ENCODE data around the gene LRFN5. TPM values are rescaled to one million over a fixed set of nuclear protein-coding genes. Genes with fewer than 3 reads are reported as not detected.
"Not testable (repeated sequence)": the region's sequence is repeated elsewhere in the genome, so short reads cannot be mapped to it uniquely, and the experiment has no call there.

The LRFN5 gene
- polyA plus RNA-seq (2012; ENCODE audit: insufficient read depth, insufficient read length, low read depth), result not detected

DNA sequence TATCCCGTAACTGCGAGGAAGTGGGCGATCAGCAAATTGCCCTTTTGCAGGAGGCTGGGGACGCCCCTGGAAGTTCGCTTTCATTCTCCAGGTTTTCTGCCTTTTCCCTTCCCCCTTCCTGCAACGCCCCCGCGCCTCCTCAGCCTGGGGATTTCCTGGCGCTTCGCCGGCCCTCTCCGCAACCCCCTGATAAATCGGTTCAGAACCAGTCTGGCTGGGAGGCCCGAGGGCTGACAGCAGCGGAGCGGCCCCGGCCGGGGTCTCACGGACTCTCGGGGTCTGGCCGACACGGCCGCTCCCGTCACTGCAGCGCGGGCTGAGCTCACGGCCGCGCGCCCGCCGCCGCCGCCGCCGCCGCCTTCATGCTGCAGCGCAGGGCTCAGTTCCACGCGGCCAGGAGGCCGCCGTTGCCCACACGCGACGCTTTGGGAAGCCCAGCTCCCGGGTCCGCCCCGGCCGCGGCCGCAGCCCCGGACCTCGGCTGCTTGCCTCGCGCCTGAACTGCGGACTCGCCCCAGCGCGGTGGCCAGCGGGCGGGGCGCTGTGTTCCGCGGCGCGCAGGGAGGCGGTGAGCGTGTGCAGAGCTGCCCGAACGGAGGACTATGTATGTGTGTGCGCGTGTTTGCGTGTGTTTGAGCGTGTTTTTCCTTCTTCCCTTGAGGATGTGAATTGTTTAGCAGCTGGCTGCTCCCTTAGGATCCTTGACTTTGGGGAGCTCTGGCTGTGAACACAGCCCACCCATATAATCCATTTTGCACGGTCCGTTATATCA is at the start of gene LRFN5:
Gene LRFN5, plus strand, starts transcription at position 345 of the 772 bp plus-strand sequence.
- Histone ChIP-seq H3K36me3 (no peaks in the 10 kb centered on the region), H3K4me1 (no peaks in the 10 kb centered on the region), H3K4me3 (ENCODE audit: low read depth, low read length) (peak within 1 kb of the TSS; percentile 12; the same call in 1 of the 2 replicates), H3K27me3 (peaks cover 61% of the 10 kb centered on the region), H3K9me3 (no peaks in the 10 kb centered on the region; the same call in 1 of the 2 replicates)
- peak; percentile 5 for DNase-seq
- TF ChIP-seq CTCF (IDR thresholded peaks at IDR 0.05; ENCODE audit: low read depth, low read length), result no peak

- Histone ChIP-seq H3K27me3 (no peaks in the 10 kb centered on the region), H3K4me3 (ENCODE audit: low read depth, low read length) (no peak overlapping the region), H3K9me3 (no peaks in the 10 kb centered on the region), H3K4me1 (no peaks in the 10 kb centered on the region), H3K36me3 (no peaks in the 10 kb centered on the region)
- no peak for DNase-seq
- TF ChIP-seq CTCF (IDR thresholded peaks at IDR 0.05; ENCODE audit: low read depth, low read length), result no peak
Observed at GRCh38 chr14:41558490-41558889, 48.2 kb upstream of the LRFN5 start.

- H3K36me3 ChIP-seq; H3K27me3 ChIP-seq; DNase-seq; H3K9me3 ChIP-seq; H3K4me1 ChIP-seq; H3K4me3 ChIP-seq (ENCODE audit: low read depth, low read length): not testable (repeated sequence)
Observed at GRCh38 chr14:41566864-41567263, 39.8 kb upstream of the LRFN5 start.

DNA sequence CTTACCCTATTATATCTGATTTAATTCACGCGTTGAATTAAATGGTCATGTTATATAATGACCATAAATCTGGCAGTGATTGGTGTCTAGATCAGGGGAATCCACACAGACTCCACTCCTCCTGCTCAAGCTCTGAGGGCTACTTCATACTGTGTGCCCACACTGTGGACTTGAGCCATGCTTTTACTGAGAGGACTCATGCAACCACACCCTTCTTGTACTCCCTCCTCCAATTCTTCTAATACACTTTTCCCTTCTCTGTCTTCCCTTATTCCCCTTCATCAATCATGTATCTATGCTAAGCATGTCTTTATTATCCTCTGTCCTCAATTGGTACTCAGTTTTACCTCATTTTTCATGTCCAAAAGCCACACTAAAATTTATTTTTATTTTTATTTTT is 37.7 kb upstream of the LRFN5 start:
- no peak for DNase-seq
- H3K36me3 ChIP-seq, result no peaks in the 10 kb centered on the region
- no peak for TF ChIP-seq CTCF (IDR thresholded peaks at IDR 0.05; ENCODE audit: low read depth, low read length)
- no peaks in the 10 kb centered on the region for H3K4me1 ChIP-seq
- H3K4me3 ChIP-seq (ENCODE audit: low read depth, low read length), result no peak overlapping the region
- no peaks in the 10 kb centered on the region for H3K9me3 ChIP-seq
- no peaks in the 10 kb centered on the region for H3K27me3 ChIP-seq

- Histone ChIP-seq H3K4me1 (no peaks in the 10 kb centered on the region), H3K4me3 (ENCODE audit: low read depth, low read length) (no peak overlapping the region), H3K9me3 (no peaks in the 10 kb centered on the region), H3K27me3 (no peaks in the 10 kb centered on the region), H3K36me3 (no peaks in the 10 kb centered on the region)
- DNase-seq, result no peak
- no peak for TF ChIP-seq CTCF (IDR thresholded peaks at IDR 0.05; ENCODE audit: low read depth, low read length)
Observed at GRCh38 chr14:41570415-41571155, 36.1 kb upstream of the LRFN5 start.

GRCh38 chr14:41586237-41586636 is 20.4 kb upstream of the LRFN5 start:
- H3K9me3 ChIP-seq, result no peaks in the 10 kb centered on the region
- no peaks in the 10 kb centered on the region for H3K4me1 ChIP-seq
- TF ChIP-seq CTCF (IDR thresholded peaks at IDR 0.05; ENCODE audit: low read depth, low read length), result no peak
- no peak for DNase-seq
- no peak overlapping the region for H3K4me3 ChIP-seq (ENCODE audit: low read depth, low read length)
- H3K27me3 ChIP-seq, result no peaks in the 10 kb centered on the region
- H3K36me3 ChIP-seq, result no peaks in the 10 kb centered on the region
